B cell (primary cell): ENCODE measurements around the gene EZH1.
"Not testable (repeated sequence)": the region's sequence is repeated elsewhere in the genome, so short reads cannot be mapped to it uniquely, and the experiment has no call there.

Source experiments
- EZH2 ChIP-seq: IDR thresholded peaks from 2 replicates; pipeline ENCODE4 v1.6.1; 2012; ENCODE audit warnings: borderline replicate concordance, low read depth, mild to moderate bottlenecking, moderate library complexity, low read length; ENCODE audit not compliant: insufficient read depth, poor library complexity, severe bottlenecking
- TF ChIP-seq, protein P1 (sequence below): fragments of 200-600 bp; IDR thresholded peaks from one replicate; pipeline ENCODE4 v1.8.0; 2022; ENCODE audit warnings: antibody characterized with exemption, mild to moderate bottlenecking

DNA sequence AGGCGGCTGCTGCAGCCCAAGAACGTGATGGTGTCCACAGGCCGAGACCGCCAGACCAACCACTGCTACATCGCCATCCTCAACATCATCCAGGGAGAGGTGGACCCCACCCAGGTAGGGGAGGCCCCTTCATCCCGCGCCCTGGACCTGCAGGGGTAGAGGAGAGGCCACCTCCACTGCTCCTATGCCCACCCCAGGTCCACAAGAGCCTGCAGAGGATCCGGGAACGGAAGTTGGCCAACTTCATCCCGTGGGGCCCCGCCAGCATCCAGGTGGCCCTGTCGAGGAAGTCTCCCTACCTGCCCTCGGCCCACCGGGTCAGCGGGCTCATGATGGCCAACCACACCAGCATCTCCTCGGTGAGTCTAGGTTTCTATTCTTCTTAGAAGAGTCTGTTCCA, 78.7 kb downstream of the EZH1 start:
- TF ChIP-seq, protein P1, sequence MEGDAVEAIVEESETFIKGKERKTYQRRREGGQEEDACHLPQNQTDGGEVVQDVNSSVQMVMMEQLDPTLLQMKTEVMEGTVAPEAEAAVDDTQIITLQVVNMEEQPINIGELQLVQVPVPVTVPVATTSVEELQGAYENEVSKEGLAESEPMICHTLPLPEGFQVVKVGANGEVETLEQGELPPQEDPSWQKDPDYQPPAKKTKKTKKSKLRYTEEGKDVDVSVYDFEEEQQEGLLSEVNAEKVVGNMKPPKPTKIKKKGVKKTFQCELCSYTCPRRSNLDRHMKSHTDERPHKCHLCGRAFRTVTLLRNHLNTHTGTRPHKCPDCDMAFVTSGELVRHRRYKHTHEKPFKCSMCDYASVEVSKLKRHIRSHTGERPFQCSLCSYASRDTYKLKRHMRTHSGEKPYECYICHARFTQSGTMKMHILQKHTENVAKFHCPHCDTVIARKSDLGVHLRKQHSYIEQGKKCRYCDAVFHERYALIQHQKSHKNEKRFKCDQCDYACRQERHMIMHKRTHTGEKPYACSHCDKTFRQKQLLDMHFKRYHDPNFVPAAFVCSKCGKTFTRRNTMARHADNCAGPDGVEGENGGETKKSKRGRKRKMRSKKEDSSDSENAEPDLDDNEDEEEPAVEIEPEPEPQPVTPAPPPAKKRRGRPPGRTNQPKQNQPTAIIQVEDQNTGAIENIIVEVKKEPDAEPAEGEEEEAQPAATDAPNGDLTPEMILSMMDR: not testable (repeated sequence)
- TF ChIP-seq EZH2: not testable (repeated sequence)
